ENCODE measurements around the gene ECM2. TPM values are rescaled to one million over a fixed set of nuclear protein-coding genes. Genes with fewer than 3 reads are reported as not detected.
A peak's percentile ranks its signal among the peaks of the same experiment; 100 is the strongest.

Gene ECM2
- total and polyA plus RNA-seq, 2 donors (not counting 1 experiment from before 2014, with no cell fraction given): 6.8 to 17.2 TPM

- Histone ChIP-seq H4K20me1 (ENCODE audit: control insufficient read depth, extremely low read depth, insufficient read depth, low read length) (no peaks in the 10 kb centered on the region), H3K4me1 (ENCODE audit: control insufficient read depth, extremely low read depth, insufficient read depth, low read length) (peaks cover 14% of the 10 kb centered on the region), H3K27me3 (ENCODE audit: control insufficient read depth, insufficient read depth, low read length) (no peaks in the 10 kb centered on the region), H3K4me2 (ENCODE audit: extremely low read depth, insufficient read depth, low read length) (no peak overlapping the region), H3K36me3 (ENCODE audit: control insufficient read depth, insufficient read depth, low read length) (no peaks in the 10 kb centered on the region), H3K4me3 (replicated peaks in 1 of 4; ENCODE audit: control extremely low read depth in 1 of 4, insufficient read depth in 1 of 4, low read depth in 3 of 4, low read length in 4 of 4) (no peak overlapping the region), H3K27ac (ENCODE audit: insufficient read depth, low read length) (no peak overlapping the region), H3K79me2 (ENCODE audit: control insufficient read depth, insufficient read depth, low read length) (no peaks in the 10 kb centered on the region), H3K9ac (ENCODE audit: insufficient read depth, low read length) (no peak overlapping the region), H2AFZ (ENCODE audit: low read length) (no peak overlapping the region), H3K9me3 (ENCODE audit: control insufficient read depth, insufficient read depth, low read depth, low read length) (no peaks in the 10 kb centered on the region)
- no peak for DNase-seq (ENCODE audit: low read depth in 2 of 2)
- TF ChIP-seq CTCF (conservative IDR thresholded peaks at IDR 0.05 in 1 of 2, IDR thresholded peaks at IDR 0.05 in 1 of 2; ENCODE audit: low read depth in 1 of 2, low read length in 2 of 2) (no peak), EZH2 (IDR thresholded peaks at IDR 0.05; ENCODE audit: low read length, missing control alignments) (no peak)
Observed at GRCh38 chr9:92484563-92484962, 51.2 kb downstream of the ECM2 start.

DNA sequence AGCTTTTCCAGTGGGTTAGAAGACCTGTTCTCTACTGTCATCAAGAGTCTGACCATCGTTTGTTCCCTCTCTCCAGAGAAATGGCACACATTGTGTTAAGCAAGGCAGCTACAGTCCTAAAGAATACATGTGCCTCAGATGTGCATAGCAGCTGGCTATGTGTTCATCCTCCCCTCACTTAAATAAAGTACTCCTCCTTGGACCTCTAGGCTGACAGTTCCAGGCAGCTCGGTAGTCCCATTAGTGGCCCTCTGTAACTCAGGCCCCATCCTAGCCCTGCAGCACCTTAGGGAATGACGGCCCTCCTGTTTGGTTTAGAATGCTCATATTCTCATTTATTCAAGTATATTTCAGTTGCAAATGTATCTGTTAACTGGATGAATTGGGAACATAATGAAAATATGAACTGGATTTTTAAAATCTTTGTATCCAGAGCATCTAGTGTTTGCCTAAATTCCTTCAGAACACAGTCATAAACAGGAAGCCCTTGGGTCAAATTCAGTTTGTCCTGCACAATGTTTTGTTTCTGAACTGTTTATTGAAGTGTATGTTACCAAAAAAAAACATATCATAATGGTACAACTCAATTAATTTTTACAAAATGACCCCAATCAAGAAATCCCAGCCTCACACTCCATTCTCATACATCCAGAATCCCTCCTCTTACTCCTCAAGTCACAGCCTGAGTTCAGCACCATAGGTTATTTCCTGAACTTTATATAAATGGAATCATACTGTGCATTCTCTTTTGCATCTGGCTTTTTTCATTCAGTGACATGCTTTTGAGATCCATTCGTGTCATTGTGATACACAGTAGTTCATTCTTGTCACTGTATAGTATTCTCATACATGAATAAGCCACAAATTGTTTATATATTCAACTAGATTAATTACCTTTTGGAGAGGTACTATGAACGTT is 51.9 kb downstream of the ECM2 start:
- Histone ChIP-seq H2AFZ (ENCODE audit: low read length) (peak overlapping the region; percentile 34), H3K4me2 (ENCODE audit: extremely low read depth, insufficient read depth, low read length) (peak overlapping the region; percentile 45), H3K27ac (ENCODE audit: insufficient read depth, low read length) (no peak overlapping the region)

More for the DNA sequence above, 51.9 kb downstream of the ECM2 start:
- Histone ChIP-seq H3K9me3 (ENCODE audit: control insufficient read depth, insufficient read depth, low read depth, low read length) (no peaks in the 10 kb centered on the region), H3K9ac (ENCODE audit: insufficient read depth, low read length) (no peak overlapping the region), H3K4me1 (ENCODE audit: control insufficient read depth, extremely low read depth, insufficient read depth, low read length) (peaks cover 14% of the 10 kb centered on the region), H3K27me3 (ENCODE audit: control insufficient read depth, insufficient read depth, low read length) (no peaks in the 10 kb centered on the region), H3K79me2 (ENCODE audit: control insufficient read depth, insufficient read depth, low read length) (no peaks in the 10 kb centered on the region), H3K4me3 (replicated peaks in 1 of 4; ENCODE audit: control extremely low read depth in 1 of 4, insufficient read depth in 1 of 4, low read depth in 3 of 4, low read length in 4 of 4) (no peak overlapping the region), H4K20me1 (ENCODE audit: control insufficient read depth, extremely low read depth, insufficient read depth, low read length) (no peaks in the 10 kb centered on the region), H3K36me3 (ENCODE audit: control insufficient read depth, insufficient read depth, low read length) (no peaks in the 10 kb centered on the region)
- TF ChIP-seq CTCF (conservative IDR thresholded peaks at IDR 0.05 in 1 of 2, IDR thresholded peaks at IDR 0.05 in 1 of 2; ENCODE audit: low read depth in 1 of 2, low read length in 2 of 2): no peak
- TF ChIP-seq EZH2 (IDR thresholded peaks at IDR 0.05; ENCODE audit: low read length, missing control alignments): no peak
- DNase-seq (ENCODE audit: low read depth in 2 of 2): peak in 1 of 2 donors; percentile 43
